NCI-H2171 treated with DMSO at 0.1 percent for 48 hours (cell line): Measurements from ENCODE around the gene ZFAND4.
"Not testable (repeated sequence)": the region's sequence is repeated elsewhere in the genome, so short reads cannot be mapped to it uniquely, and the experiment has no call there.

ENCODE experiments used
- DNase-seq: peaks from one replicate; lab custom pipeline; 2025; lab: John Stamatoyannopoulos, UW

Gene ZFAND4

GRCh38 chr10:45672181-45673073 is at the start of gene ZFAND4:
Gene ZFAND4, minus strand, starts transcription at chr10:45672772. Its CDS starts 9,047 bp downstream, at chr10:45663725.
- DNase-seq = peak; percentile 88

GRCh38 chr10:45721503-45721902 is 48.9 kb upstream of the ZFAND4 start:
- not testable (repeated sequence) for DNase-seq

GRCh38 chr10:45717642-45718041 is 45.1 kb upstream of the ZFAND4 start:
- not testable (repeated sequence) for DNase-seq

- DNase-seq = not testable (repeated sequence)
These were observed 44.5 kb upstream of the ZFAND4 start for GRCh38 chr10:45717053-45717452.

- not testable (repeated sequence) for DNase-seq
These were observed 38.7 kb upstream of the ZFAND4 start for GRCh38 chr10:45711223-45711622.

GRCh38 chr10:45710200-45710796 is 37.7 kb upstream of the ZFAND4 start:
- DNase-seq = not testable (repeated sequence)

GRCh38 chr10:45678467-45678866 is 5.9 kb upstream of the ZFAND4 start:
- not testable (repeated sequence) for DNase-seq

GRCh38 chr10:45675388-45675787 is 2.8 kb upstream of the ZFAND4 start:
- no peak for DNase-seq

GRCh38 chr10:45673074-45673648 is 589 bp upstream of the ZFAND4 start:
- DNase-seq = peak; percentile 42

GRCh38 chr10:45671300-45671699 is 1.3 kb downstream of the ZFAND4 start:
- not testable (repeated sequence) for DNase-seq

GRCh38 chr10:45669897-45670296 is 2.7 kb downstream of the ZFAND4 start:
- DNase-seq = not testable (repeated sequence)

- no peak for DNase-seq
These were observed 11.6 kb downstream of the ZFAND4 start for GRCh38 chr10:45660876-45661411.

GRCh38 chr10:45657033-45657926 is 15.3 kb downstream of the ZFAND4 start:
- DNase-seq = no peak

GRCh38 chr10:45655219-45655618 is 17.4 kb downstream of the ZFAND4 start:
- no peak for DNase-seq

GRCh38 chr10:45654753-45655141 is 17.8 kb downstream of the ZFAND4 start:
- not testable (repeated sequence) for DNase-seq

GRCh38 chr10:45653454-45653853 is 19.1 kb downstream of the ZFAND4 start:
- DNase-seq = no peak

GRCh38 chr10:45652511-45652910 is 20.1 kb downstream of the ZFAND4 start:
- no peak for DNase-seq

GRCh38 chr10:45649296-45649695 is 23.3 kb downstream of the ZFAND4 start:
- DNase-seq = no peak

GRCh38 chr10:45647118-45647517 is 25.5 kb downstream of the ZFAND4 start:
- no peak for DNase-seq

GRCh38 chr10:45646384-45647050 is 26.1 kb downstream of the ZFAND4 start:
- no peak for DNase-seq

- no peak for DNase-seq
These were observed 28.0 kb downstream of the ZFAND4 start for GRCh38 chr10:45644527-45644926.
